ENCODE data around the gene TEAD1. TPM values are rescaled to one million over a fixed set of nuclear protein-coding genes. Genes with fewer than 3 reads are reported as not detected.

The TEAD1 gene
- polyA plus RNA-seq, 1 donor from 2014 or later: 12.2 TPM

GRCh38 chr11:12817681-12818332 lies 143.6 kb downstream of the TEAD1 start:
- Histone ChIP-seq H3K4me3 (ENCODE audit: low read length) (no peak overlapping the region), H3K27me3 (ENCODE audit: insufficient read depth, low read depth, low read length) (no peaks in the 10 kb centered on the region), H3K9ac (ENCODE audit: low read length) (no peak overlapping the region), H3K36me3 (ENCODE audit: insufficient read depth, low read length) (no peaks in the 10 kb centered on the region), H3K9me3 (ENCODE audit: low read length) (no peaks in the 10 kb centered on the region), H3K27ac (ENCODE audit: low read length) (no peak overlapping the region), H3K4me2 (ENCODE audit: low read length) (no peak overlapping the region), H4K20me1 (ENCODE audit: insufficient read depth) (no peaks in the 10 kb centered on the region), H2AFZ (ENCODE audit: low read depth, low read length) (no peak overlapping the region), H3K79me2 (replicated peaks; ENCODE audit: insufficient read depth, low read length) (peaks cover 17% of the 10 kb centered on the region), H3K9me2 (ENCODE audit: insufficient read depth, low read length) (no peaks in the 10 kb centered on the region), H3F3A (ENCODE audit: insufficient read depth, low read length, poor library complexity, severe bottlenecking) (no peaks in the 10 kb centered on the region)
- no peak for TF ChIP-seq REST (IDR thresholded peaks at IDR 0.05; ENCODE audit: borderline replicate concordance)
- no peak for TF ChIP-seq MXI1 (conservative IDR thresholded peaks at IDR 0.05; ENCODE audit: poor library complexity, severe bottlenecking)
- no peak for TF ChIP-seq CTCF (IDR thresholded peaks at IDR 0.05; ENCODE audit: poor library complexity, severe bottlenecking)
- TF ChIP-seq RAD21 (conservative IDR thresholded peaks at IDR 0.05): no peak
- TF ChIP-seq EP300 (conservative IDR thresholded peaks at IDR 0.05; ENCODE audit: poor library complexity, severe bottlenecking): no peak
- TF ChIP-seq POLR2AphosphoS5 (IDR thresholded peaks at IDR 0.05): no peak
- no peak for TF ChIP-seq SMC3 (conservative IDR thresholded peaks at IDR 0.05; ENCODE audit: poor library complexity)
- TF ChIP-seq TAF1 (IDR thresholded peaks at IDR 0.05; ENCODE audit: low read depth): no peak
- no peak for TF ChIP-seq EZH2 (IDR thresholded peaks at IDR 0.05; ENCODE audit: borderline replicate concordance, insufficient read depth, low read length, poor library complexity, severe bottlenecking)

- Histone ChIP-seq H3K4me2 (ENCODE audit: low read length) (no peak overlapping the region), H3K9ac (ENCODE audit: low read length) (no peak overlapping the region), H3K27ac (ENCODE audit: low read length) (no peak overlapping the region)
Measured at GRCh38 chr11:12818333-12819015, 144.3 kb downstream of the TEAD1 start.

More at GRCh38 chr11:12818333-12819015, 144.3 kb downstream of the TEAD1 start:
- H3K9me2 ChIP-seq (ENCODE audit: insufficient read depth, low read length): no peaks in the 10 kb centered on the region
- peaks cover 15% of the 10 kb centered on the region for H3K79me2 ChIP-seq (replicated peaks; ENCODE audit: insufficient read depth, low read length)
- H3K27me3 ChIP-seq (ENCODE audit: insufficient read depth, low read depth, low read length): no peaks in the 10 kb centered on the region
- no peaks in the 10 kb centered on the region for H3K9me3 ChIP-seq (ENCODE audit: low read length)
- no peak overlapping the region for H2AFZ ChIP-seq (ENCODE audit: low read depth, low read length)
- no peaks in the 10 kb centered on the region for H3K36me3 ChIP-seq (ENCODE audit: insufficient read depth, low read length)
- no peaks in the 10 kb centered on the region for H4K20me1 ChIP-seq (ENCODE audit: insufficient read depth)
- no peak for TF ChIP-seq EP300 (conservative IDR thresholded peaks at IDR 0.05; ENCODE audit: poor library complexity, severe bottlenecking)
- TF ChIP-seq MXI1 (conservative IDR thresholded peaks at IDR 0.05; ENCODE audit: poor library complexity, severe bottlenecking): no peak
- no peak for TF ChIP-seq POLR2AphosphoS5 (IDR thresholded peaks at IDR 0.05)
- TF ChIP-seq RAD21 (conservative IDR thresholded peaks at IDR 0.05): no peak
- no peak for TF ChIP-seq TAF1 (IDR thresholded peaks at IDR 0.05; ENCODE audit: low read depth)
- TF ChIP-seq REST (IDR thresholded peaks at IDR 0.05; ENCODE audit: borderline replicate concordance): no peak
- H3F3A ChIP-seq (ENCODE audit: insufficient read depth, low read length, poor library complexity, severe bottlenecking): no peaks in the 10 kb centered on the region
- no peak overlapping the region for H3K4me3 ChIP-seq (ENCODE audit: low read length)

All from neural cell (in vitro differentiated cells).